ENCODE measurements around the gene DDX41.
"Not testable (repeated sequence)": the region's sequence is repeated elsewhere in the genome, so short reads cannot be mapped to it uniquely, and the experiment has no call there.

Gene DDX41

DNA sequence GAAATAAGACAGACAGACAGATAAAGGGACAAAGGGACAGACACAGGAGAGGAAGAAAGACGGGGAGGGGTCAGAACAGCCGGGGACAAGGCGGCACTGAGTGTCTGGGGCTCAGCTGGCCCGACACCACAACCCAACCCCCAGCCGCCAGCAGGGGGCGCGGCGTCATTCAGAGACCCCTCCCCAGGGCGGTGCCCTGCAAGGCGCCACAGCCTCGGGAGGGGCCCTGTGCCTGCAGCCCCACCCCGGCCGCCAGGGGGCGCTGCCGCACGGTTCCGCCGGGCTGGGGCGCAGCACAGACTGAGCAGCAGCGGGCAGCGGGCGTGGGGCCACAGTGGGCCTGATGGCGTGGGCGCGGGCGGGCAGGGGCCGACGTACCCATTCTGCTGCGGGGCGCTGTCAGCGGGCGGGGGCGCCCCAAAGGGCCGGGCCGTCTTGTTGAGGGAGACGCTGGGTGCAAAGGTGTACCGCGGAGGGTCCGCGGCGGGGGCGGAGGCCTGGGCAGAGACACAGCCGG lies 25.3 kb downstream of the DDX41 start:
- in situ Hi-C loops (cut with HindIII; ENCODE audit: low pct_ligation_motif_present, low pct_unique_long_range_greater_than_20kb, low sequenced_read_pairs), result no loop called here
- peak; percentile 28 for DNase-seq

DNA sequence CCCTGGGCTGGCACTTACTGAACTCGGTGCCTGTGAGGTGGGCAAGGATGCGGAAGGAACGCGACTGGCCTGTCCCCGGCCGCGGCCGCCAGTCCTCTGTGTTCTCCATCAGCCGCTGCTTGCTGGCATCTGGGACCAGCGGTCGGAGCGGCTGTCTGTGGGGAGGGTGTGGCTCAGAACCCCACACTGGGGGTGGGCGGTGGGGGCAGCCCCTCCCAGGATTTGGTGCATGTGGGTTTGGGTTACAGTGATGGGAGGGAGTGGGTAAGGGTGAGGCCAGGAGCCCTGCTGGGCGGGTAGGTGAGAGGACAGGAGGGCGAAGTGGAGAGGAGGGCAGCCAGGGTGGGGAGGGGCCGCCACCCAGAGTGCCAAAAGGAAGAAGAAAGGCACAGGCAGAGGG lies 25.8 kb downstream of the DDX41 start:
- DNase-seq, result no peak
- in situ Hi-C loops (cut with HindIII; ENCODE audit: low pct_ligation_motif_present, low pct_unique_long_range_greater_than_20kb, low sequenced_read_pairs), result no loop called here

DNA sequence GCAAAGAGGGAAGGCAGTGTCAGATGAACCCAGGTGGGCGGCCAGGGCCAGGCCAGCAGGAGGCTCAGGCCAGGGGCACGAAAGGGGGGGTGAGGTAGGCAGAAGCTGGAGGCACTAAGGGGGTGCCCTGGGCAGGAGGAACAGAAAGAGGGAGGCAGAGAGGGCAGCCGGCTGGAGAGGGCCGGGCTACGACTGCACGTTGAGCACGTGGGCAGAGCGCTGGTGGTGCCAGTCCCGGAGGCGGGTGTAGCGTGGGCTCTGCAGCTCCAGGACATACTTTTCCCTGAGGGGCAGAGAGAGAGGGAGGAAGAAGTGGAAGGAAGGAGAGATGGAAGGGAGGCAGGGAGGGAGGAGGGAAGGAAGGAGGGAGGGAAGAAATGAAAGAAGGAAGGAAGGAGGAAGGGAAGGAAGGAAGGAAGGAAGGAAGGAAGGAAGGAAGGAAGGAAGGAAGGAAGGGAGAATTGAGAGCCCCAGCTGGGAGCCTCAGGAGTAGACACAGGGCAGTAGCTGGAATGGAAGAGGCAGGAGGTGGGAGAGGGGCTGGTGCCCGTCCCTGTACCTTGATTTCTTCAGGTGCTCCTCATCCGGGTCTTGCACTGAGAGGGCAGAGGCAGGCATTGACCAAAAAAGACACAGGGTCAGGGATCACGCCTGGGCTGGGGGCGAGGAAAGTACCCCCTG lies 26.3 kb downstream of the DDX41 start:
- in situ Hi-C loops (cut with HindIII; ENCODE audit: low pct_ligation_motif_present, low pct_unique_long_range_greater_than_20kb, low sequenced_read_pairs), result no loop called here

DNA sequence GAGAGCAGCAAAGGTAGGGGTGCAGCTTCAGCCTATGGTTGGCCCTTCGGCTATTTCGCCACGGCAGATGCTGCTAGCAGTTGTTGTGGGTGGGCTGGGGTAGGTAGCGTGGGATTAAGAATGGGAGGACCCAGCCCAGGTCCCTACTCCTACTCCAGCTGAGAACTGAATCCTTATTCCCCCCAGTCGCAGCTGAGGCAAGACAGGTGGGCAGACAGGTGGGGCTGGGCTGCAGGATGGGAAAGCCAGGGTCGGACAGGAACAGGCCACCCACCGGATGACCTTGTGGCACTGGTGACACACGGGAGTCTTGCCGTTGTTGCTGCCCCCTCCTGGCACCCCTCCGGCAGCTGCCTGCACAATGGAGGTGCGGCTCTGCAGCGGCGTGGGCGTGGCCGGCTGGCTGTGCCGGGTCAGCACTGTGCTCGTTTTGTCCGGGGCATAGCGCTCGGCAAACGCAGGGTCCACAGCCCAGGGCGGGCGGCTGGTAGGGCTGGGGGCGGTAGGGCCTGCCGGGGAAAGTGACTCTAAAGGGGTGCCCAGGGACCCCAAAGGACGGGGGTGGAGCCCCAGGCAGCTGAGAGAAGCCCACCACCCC lies 27.5 kb downstream of the DDX41 start:
- in situ Hi-C loops (cut with HindIII; ENCODE audit: low pct_ligation_motif_present, low pct_unique_long_range_greater_than_20kb, low sequenced_read_pairs), result no loop called here
- no peak for DNase-seq

More for the DNA sequence above, 26.3 kb downstream of the DDX41 start:
- DNase-seq, result no peak

DNA sequence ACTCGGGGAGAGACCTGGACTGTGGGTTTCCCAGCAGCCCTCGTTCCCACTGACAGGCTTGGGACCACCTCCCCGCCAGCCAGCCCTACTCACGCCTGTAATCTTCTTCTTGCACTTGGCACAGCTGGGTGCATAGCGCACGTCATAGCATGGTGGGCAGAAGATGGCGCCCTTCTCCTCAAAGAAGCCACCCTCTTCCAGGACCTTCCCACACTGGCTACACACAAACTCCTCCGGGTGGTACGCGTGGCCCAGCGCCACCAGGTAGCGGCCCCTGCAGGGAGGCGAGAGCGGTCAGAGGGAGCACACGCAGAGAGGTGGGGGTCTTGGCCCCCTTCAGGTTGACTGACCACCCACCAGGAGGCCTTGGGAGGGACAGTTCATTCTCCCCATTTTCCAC lies 28.8 kb downstream of the DDX41 start:
- no peak for DNase-seq
- in situ Hi-C loops (cut with HindIII; ENCODE audit: low pct_ligation_motif_present, low pct_unique_long_range_greater_than_20kb, low sequenced_read_pairs), result no loop called here

DNA sequence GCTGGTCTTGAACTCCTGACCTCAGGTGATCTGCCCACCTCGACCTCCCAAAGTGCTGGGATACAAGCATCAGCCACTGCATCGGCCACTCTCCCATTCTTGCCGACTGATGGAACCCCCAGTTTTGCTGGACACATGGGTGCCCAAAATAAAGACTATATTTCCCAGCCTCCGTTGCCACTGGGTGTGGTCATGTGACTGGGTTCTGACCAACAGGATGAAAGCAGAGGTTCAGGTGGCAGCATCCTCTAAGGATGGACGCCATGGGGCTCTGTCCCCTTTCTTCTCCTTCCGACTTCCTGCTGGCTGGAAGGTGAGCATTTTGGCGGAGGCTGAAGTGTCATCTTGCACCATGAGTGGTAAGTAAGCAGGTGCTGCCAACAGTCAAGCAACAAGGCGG lies 29.6 kb downstream of the DDX41 start:
- DNase-seq, result no peak
- in situ Hi-C loops (cut with HindIII; ENCODE audit: low pct_ligation_motif_present, low pct_unique_long_range_greater_than_20kb, low sequenced_read_pairs), result no loop called here

DNA sequence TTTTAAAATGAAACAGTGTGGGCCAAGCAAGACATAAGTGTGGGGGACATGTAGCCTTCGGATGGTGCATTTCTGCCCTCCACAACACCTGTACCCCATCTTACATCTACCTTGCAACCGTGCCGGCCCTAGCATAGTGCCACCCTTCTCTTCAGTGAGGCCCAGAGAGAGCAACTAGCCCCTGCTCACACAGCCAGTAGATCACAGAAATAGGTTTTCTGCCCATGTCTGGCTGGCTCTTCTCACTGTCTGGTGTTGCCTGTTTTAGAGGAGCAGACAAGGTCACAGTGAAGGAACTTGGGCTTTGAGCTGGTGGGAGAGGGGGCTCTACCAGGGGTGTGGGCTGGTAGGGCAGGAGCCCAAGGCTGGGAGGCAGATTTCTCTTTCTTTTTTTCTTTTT lies 30.5 kb downstream of the DDX41 start:
- in situ Hi-C loops (cut with HindIII; ENCODE audit: low pct_ligation_motif_present, low pct_unique_long_range_greater_than_20kb, low sequenced_read_pairs), result no loop called here

DNA sequence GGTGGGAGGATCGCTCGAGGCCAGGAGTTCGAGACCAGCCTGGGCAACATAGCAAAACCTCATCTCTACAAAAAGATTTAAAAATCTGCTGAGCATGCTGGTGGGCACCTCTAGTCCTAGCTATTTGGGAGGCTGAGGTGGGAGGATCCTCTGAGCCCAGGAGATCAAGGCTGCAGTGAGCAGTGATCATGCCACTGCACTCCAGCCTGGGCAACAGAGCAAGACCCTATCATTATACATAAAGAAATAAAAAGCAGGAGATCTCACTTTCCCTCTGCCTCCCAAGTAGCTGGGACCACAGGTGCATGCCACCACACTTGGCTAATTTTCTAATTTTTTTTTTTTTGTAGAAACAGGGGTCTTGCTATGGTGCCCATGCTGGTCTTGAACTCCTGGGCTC lies 31.0 kb downstream of the DDX41 start:
- in situ Hi-C loops (cut with HindIII; ENCODE audit: low pct_ligation_motif_present, low pct_unique_long_range_greater_than_20kb, low sequenced_read_pairs); DNase-seq: not testable (repeated sequence)

More for the DNA sequence above, 30.5 kb downstream of the DDX41 start:
- no peak for DNase-seq

DNA sequence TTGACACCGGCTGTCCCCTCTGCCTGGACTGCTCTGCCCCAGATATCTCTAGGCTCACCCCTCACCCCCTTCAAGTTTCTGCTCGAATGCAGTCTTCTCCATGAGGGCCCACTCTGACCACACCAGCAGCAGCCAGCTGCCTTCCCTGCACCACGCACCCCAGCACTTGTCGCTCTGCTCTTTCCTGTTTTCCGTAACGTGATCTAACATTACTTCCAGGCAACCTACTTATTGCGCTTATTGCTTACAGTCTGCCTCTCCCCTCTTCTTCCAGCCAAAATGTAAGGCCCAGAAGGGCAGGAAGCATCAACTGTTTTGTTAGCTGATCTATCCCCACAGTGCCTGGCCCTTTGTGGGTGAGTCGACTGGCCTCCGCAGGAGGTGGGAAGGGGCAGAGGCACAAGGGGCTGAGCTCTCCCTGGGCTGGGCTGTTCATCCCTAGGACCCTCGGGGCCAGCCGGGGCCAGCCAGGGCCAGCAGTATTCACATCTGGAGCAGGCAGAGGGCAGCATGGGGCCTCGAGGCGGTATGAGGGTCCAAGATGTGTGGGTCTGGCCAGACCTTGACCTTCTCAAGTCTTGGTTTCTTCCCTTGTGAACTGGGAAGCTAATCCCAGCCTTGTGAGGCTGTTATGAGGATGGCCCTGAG lies 31.7 kb downstream of the DDX41 start:
- no peak for DNase-seq
- in situ Hi-C loops (cut with HindIII; ENCODE audit: low pct_ligation_motif_present, low pct_unique_long_range_greater_than_20kb, low sequenced_read_pairs), result no loop called here

DNA sequence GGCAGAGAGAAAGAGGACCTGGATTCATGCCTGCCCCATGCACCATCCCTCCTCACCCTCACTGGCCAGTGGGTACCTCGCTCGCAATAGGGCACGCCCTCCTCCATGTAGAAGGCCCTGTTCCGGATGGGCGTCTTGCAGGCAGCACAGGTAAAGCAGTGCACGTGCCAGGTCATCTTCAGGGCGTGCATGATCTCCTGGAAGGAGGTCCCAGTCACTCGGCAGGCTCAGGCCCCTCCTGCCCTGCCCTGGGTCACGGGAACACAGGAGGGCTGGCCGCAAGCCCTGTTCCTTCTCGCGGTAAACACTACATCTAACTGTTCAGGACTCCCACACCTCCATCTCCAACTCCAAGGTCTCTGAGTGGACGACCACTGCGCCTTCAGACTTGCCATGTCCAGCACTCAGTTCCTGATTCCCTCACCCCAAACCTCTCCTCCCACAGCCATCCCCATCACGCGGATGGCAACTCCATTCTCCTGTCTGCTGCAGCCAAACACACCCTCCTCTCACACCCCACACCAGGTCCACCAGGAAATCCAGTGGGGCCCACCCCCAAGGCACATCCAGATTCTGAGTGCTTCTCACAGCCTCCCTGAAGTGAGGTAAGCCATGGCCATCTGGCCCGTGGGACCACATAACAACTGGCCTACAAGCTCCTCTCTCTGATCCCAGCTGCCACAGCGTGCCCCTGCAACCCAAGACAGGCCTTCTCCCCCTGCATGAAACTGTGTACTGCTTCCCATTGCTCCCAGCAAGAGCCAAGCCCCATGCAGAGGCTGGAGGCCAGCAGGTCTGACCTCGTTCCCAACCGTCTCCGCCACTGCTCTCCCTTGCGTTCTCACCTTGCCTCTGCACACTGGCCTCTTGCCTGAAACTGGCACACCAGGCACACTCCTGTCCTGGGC lies 32.5 kb downstream of the DDX41 start:
- in situ Hi-C loops (cut with HindIII; ENCODE audit: low pct_ligation_motif_present, low pct_unique_long_range_greater_than_20kb, low sequenced_read_pairs), result no loop called here
- DNase-seq, result no peak

DNA sequence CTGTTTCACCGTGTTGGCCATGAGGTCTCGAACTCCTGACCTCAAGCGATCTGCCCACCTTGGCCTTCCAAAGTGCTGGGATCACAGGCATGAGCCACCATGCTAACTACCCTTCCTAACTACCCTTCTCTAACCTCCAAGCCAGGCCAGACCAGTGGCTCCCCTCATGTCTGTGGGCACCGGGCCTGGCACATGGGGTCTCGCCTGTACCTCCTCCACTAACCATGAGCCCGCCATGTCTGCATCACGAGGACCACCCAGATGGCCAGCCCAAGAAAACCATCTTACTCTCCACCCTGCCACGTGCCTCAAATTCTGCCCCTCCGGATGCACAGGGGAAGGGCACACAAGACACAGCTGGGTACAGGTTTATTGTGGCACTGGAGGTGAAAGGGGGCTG lies 33.7 kb downstream of the DDX41 start:
- no peak for DNase-seq
- in situ Hi-C loops (cut with HindIII; ENCODE audit: low pct_ligation_motif_present, low pct_unique_long_range_greater_than_20kb, low sequenced_read_pairs), result no loop called here

DNA sequence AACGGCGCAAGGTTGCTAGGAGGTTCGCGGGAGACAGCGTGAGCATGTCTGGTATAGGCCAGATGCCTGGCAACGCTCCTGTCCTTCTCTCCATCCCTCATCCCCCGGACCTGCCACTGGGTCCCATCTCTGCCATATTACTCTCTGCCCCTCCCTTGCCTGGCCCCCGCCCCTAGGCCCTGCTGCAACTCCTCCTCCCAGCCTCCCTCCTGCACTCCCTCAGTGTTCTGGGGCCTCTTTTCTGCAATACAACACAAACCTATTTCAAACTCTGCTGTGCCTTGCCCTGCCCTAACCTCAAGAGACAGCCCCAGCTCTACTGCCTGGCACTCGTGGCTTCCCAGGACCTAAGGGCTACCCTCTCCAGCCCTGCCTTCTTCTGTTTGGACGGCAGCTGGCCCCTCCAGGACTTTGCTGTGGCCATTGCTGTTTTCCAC lies 34.4 kb downstream of the DDX41 start:
- in situ Hi-C loops (cut with HindIII; ENCODE audit: low pct_ligation_motif_present, low pct_unique_long_range_greater_than_20kb, low sequenced_read_pairs), result no loop called here

DNA sequence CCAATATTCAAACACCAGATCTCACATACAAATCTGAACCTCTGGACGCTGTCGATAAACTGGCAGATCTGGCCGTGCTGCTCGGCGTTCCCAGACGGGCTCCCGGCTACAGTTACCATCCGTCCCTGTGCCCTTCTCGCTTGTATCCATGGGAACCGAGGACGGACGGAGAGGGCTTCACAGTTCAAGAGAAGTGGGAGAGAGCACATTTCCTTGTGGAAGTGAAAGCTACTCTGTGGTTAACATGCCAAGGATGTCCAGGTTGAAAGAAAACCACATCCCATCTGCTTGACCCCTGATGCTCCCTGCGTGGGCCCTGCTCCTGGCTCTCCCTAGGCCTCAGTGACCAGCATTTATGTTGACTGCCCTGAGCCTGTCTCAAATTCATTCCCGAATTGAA lies 37.0 kb downstream of the DDX41 start:
- no peak for DNase-seq
- in situ Hi-C loops (cut with HindIII; ENCODE audit: low pct_ligation_motif_present, low pct_unique_long_range_greater_than_20kb, low sequenced_read_pairs), result no loop called here

More for the DNA sequence above, 34.4 kb downstream of the DDX41 start:
- DNase-seq, result no peak

DNA sequence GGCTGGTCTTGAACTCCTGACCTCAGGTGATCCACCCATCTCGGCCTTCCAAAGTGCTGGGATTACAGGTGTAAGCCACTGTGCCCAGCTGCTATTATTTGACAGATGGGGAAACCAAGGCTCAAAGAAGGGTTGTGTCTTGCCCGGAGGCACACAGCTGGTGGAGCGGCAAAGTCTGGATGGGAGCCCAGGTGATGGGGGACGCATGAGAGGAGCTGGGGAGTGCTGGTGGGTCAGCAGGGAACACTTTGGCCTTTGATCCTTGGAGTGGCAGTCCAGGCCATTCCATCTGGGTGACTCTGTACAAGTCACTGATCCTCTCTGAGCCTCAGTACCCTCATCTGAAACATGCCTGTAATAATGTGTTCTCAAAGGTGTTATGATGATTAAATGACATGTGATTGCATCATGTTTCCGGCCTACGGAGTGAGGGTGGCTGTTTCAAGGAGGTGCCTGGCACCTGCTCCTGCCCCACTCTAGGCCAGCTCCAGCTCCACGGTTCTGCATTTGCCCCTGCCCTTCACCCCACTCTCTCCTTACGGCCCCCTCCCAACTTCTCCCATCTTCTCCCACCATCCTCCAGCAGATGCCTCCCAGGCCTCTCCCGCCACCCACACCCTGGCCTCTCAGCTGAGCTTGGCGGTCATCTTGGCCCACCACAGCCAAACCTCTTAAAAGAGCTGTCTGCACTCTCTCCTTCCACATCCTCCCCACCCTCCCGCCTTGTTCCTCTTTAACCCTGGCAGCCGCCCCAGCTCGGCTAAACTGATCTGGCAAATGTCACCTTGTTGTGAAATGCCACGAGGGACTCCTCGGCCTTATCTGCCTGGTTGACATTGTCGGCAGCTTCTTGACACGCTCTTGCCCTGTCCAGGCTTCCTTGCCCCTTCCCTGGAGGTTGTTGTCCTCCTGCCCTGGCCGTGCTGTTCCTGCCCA lies 37.8 kb downstream of the DDX41 start:
- DNase-seq, result no peak
- in situ Hi-C loops (cut with HindIII; ENCODE audit: low pct_ligation_motif_present, low pct_unique_long_range_greater_than_20kb, low sequenced_read_pairs), result no loop called here

DNA sequence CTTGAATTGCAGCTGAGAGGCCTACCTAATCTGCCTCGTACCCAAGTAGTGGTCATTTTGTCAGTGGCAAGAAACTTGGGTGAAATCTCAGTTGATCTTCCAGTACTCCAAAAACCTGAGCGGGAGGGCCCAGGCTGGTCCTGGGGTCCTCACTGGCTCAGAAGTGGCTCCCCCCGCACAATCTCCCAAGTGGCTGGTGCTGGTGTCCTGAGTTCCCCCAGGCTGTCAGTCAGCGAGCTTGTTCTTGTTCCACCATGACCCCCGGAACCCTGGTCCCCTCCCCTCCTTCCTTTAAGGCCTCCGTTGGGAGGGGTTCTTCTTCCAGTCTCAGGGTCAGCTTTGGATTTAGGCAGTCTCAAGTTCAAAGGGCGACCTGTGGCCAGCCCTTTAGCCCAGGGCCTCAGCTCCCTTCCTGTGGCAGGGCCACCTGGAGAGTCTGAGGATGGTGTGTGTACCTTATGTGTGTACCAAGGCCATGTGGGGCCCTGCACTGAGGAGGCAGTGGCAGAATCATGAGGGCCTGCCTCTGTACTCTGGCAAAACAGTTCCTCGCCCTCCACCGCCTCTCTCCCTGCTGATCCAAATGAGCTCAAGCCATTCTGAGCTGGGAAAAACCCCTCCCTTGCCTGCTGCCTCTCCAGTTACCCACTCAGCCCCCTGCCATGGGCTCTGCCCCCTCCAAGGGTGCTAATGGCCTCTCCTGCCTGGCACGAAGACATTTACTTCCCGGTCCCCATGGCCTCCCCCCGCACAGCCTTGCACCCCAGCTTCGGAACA lies 38.9 kb downstream of the DDX41 start:
- DNase-seq, result no peak
- in situ Hi-C loops (cut with HindIII; ENCODE audit: low pct_ligation_motif_present, low pct_unique_long_range_greater_than_20kb, low sequenced_read_pairs), result no loop called here

DNA sequence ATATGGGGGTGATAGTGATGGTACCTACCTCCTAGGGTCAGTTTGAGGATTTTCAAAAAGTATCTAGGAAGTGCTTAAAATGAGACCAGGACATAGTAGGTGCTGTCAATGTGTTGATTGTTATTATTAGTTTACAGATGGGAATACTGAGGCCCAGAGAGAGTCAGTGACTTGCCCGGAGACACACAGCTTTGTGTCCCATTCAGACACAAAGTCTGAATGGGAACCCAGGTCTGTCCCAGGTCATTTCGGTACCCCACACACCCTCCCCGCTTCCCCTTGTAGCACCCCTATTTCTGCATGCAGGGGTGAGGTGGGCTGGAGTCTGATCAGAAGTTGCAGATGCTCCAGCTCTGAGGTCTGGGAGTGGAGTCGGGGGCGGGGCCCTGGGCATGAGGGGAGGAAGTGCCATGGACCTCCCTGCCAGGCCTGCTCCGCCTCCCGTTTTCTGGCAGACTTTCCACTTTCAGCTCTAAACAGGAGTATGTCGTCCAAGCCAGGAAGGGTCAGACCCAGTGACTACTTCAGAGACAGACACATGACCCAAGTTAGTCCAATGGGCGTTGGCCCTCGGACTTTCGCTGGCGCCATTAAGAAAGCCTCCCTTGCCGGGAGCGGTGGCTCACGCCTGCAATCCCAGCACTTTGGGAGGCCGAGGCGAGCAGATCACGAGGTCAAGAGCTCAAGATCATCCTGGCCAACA lies 40.1 kb downstream of the DDX41 start:
- DNase-seq, result no peak
- in situ Hi-C loops (cut with HindIII; ENCODE audit: low pct_ligation_motif_present, low pct_unique_long_range_greater_than_20kb, low sequenced_read_pairs), result no loop called here
